ENCODE data around the gene EFNA5.

EFNA5 gene

DNA sequence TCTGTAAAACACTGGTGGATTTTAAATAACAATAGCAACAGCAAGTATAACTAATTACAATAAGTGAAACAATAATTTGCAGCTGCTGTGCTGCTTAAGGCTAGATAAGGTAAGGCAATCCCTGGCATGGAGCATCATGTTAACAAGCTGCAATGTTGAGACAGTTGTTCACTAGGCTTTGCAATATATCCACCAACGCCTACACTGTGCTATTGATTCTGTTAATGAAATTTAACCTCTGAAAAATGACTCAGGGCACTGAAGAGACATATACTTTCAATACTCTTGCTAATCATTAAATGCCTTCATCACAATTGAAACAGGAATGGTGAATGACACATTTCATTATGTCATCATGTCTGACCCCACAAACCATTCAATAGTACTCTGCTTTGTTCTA lies 255.0 kb downstream of the EFNA5 start:
- no peak for DNase-seq

DNA sequence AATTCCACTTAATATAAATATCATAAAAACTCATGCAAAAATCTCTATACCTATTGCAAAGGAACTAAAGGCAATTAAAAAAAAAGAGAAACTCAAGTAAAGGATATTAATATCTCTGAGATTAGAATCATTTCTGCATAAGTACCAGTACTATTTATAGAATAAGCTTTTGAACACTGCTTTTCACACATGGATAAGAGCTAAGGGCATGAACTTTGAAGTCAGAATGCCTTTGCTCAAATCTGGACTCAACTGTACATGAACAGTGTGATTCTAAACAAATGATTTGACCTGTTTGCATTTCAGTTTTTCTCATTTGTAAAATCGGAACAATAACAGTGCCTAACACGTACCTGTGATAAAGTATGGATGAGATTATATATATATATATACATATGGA lies 255.9 kb downstream of the EFNA5 start:
- DNase-seq = no peak

DNA sequence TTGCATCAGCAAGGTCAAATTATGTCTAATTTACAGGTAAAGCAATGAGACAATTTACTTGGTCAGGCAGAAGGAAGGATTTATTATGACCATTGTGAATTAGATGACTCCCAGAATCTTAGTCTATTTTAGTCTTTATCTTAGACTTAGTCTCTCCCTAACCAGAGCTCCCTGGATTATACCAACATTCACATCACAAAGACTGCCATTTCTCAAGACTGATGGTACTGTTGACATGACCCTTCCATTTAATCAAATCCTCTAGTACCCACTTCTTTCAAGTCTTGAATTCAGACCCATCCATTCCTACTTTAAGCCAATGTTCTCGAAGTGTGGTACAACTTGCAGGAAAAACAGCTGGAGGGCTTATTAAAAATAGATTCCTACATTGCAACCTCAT lies 257.0 kb downstream of the EFNA5 start:
- no peak for DNase-seq

DNA sequence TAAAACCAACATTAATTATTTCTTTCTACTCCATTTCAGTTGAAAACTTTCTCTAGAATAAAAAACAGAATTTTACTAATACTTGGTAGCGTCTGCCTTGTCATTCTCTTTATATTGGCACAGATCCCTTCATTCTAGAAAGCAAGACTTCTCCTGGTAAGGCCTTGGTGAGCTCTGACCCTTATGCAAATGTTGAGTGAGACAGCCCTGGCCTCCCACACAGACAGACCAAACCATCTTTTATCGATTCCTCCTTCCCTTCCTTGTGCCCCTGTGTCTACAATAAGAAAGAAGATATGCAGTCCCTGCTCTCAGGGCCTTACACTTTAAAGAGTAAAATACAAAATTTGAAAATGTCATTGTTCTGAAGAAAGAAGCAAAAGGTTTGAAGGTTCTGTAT lies 262.2 kb downstream of the EFNA5 start:
- DNase-seq = no peak

DNA sequence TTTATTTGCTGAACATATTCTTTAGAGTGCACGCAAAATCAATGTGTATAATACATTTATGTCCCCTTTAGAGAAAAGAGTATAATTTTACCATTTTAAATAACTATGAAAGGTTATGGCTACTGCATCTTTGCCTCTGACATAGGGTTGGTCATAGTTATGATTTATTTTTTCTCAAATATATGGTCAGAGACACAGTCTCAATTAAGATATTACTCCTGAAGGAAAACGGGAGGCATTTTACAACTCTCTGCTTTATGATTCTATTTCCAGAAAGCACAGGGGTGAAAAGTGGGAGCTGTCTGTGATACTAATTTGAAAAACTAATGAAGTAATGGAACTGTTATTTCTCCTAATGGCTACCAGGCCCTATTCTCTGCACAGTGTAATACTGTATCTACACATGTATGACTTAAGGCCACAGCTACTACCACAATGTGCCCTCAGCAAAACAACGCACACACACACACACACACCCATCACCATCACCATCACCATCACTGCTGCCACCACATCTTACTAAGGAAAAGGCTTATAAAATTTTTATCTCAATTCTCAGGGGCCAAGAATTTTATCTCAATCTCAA lies 262.9 kb downstream of the EFNA5 start:
- DNase-seq = no peak

DNA sequence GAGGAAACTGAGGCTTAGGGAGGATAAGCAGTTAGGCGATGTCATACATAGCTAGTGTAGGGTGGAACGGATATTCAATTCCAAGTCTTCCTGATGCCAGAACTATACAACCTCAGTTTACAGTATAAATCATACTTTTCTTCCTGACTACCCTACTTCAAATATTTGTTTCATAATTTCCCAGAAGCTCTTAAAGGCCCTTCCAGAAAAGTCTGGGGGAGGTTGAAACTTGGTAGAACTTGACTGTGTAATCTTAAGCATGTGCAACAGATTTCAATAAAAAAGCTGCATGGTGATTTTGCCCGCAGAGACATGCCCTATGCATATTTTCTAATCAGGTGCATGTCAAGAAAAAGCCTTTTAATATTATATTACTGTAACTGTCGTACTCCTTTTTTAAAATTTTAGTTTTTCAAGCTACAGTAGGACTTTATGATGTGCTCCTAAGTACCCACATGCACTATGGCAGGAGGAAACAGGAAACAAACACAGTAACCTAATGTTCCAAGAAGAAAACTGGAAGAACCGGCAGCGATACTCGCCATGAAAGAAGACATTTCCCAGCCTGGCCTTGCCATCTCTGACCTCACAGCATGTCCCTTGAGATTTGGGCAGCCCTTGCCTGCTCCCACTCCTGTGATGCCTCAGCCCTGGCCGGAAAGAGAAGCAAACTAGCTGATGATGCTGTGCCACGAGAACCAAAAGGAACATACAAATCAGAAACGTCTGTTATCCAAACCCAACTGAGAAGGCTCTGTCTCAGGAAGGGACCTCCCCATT lies 266.0 kb downstream of the EFNA5 start:
- no peak for DNase-seq

DNA sequence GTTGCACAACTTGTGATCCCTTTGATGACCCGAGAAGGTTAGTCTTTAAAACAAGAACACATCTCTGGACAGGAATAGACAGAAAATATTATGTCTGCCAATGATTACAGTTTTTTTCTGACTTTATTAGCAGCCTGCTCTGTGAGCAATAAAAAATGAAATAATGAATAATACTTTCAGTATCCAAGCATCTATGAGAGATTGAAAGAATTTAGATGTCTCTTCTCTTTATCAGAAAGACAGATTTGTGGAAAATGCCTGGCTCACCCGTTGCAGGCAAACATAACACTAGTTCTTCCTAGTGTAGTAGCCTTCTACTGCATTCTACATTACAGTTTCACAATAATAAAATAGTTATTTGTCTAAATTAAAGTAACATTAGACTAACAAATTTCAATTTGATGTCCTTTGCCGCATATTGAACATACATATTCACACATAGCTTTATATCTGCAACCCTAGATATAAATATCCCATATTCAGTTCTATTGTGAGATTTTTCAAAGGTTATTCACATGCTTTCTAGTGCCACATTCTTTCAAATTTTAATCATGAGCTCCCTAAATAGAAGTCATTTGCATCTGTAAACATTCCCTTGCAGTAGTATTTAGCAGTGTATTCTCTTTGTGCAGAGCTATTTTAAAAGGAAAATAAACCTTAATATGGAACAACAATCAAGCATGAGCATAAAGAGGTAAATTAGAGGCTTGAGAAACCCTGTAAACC lies 267.3 kb downstream of the EFNA5 start:
- no peak for DNase-seq

DNA sequence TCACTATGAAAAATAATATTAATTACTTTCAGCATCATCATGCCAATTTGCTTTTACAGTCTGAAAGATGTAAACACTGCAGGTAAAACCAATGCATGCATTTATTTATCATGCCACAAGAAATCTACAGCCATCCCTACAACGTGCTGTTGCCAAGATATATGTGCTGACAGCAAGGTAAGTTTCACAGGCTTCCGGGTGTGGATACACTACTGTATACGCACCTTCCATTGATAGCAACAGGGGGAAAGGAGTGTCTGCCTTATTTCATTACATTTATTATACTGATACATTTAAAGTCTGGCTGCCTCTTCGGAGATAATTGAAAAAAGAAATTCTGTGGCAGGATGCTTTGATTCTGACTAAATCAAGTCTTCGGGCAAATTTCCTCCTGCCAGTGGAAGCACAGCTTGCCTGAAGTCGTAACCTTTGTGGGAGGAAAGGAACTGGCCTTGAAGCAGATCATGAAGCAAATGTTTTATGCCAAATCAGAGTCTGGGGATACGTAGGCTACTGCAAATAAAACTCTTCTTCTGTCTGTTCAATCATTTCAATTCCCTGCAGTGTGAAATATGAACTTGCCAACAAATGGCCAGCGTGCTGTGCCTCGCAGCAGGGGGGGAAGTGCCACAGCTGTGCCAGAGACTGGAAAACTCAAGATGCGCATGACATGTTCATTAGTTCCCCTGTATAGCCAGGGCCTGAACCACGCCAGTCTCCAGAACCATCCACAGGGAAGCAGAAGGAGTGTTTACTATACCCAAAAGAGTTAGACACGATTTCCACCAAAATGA lies 268.1 kb downstream of the EFNA5 start:
- no peak for DNase-seq

DNA sequence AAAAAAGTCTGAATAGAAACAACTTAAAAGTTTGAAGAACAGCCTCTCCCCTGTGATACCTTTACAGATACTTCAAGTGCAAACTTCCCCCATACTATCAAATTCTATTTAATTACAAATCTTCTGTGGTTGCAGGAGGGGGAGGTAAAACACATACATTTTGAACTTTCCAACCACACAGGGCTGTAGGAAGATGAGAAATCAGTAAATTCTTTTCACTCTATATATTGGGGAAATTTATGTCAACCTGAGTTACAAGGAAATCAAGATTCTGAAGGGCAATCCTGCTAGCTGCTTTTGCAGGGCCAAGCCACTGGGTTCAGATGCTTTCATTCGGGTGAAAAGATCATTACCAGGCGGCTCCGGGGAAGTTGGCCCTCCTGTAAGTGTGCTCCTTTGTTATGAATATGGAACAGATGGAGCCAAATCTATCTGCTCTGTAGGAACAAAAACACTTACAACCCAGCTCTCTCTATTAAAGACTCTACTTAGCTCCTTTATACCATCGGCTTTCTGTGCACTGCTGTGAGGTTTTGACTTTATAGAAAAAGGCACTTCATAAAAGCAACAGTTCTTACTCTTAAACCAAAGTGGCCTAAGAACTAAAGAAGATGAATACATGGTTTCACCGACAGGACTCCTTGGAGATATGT lies 269.1 kb downstream of the EFNA5 start:
- no peak for DNase-seq

DNA sequence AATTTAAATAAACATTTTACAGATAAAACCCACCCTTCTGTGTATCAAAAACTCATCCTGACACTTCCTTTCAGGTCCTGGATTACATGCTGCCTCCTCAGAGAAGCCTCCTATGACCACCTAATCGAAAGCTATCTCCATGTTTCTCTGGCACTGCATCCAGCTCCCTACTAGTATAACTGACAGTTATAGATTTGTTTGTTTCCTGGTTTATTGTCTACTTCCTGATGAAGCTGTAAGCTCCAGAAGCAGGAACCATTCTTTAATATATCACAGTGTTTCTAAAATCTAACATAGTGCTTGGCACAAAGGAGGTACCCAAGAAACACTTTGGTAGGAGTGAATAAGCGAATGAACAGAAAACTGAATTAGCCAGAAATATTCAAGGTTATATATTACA lies 270.4 kb downstream of the EFNA5 start:
- no peak for DNase-seq

DNA sequence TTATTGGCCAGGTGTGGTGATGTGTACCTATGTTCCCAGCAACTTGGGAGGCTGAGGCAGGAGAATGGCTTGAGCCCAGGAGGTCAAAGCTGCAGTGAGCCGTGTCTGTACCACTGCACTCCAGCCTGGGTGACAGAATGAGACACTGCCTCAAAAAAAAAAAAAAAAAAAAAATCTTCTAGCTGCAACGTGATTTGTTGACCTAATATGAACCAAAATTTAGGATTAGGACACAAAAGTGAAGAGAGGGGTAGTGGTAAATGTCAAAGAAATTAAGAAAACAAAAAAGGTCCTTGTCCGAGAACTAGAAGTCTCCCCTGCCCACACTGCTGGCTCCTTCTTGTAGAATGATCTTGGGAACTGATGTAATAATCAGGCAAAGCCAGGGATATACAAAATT lies 272.0 kb downstream of the EFNA5 start:
- no peak for DNase-seq

DNA sequence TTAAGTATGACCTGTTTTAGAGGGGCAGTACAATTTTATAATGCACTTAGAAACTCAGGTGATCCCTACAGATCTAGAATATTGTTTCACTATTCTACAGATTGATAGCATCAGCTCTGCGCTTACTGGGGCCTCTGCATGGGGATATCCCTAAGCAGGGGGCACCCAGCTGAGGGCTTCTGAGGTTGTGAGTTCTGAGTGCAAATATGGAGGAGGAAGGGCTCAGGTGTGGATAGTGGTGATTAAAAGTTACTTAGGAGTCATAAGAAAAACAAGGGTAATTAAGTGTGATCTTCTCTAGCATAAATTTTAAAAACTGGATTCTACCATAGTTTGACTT lies 274.4 kb downstream of the EFNA5 start:
- DNase-seq = no peak

DNA sequence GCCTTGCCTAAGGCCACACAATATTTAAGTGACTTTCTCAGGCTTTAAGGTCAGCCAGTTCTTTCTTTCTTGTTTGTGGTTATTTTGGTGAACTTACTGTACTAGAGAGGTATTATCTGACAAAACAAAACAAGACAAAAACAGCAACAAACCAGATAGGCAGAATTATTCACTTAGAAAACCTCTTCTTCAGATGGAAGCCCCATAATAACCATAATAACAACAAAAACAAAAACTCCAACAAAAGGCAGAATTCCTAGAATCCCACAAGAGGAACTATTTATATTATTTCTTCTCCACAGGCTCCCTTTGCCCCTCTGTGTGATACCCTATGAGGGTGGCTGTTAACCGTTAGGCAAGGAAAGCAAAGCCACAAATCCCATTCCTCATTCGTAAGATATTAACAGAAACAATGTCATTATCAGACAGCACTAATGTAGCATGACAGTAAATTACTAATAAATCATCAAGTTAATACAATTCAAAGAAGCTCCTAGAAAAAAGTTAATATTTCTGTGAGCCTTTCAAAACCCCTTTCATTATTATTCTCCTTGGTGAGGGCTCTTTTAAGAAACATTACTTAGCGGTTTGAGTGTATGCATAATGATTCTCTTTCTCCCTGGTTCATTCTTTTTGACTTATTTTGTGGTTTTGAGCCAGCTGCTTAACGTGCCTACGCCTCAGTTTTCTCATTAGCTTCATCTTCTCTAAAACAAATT lies 274.9 kb downstream of the EFNA5 start:
- DNase-seq = no peak

DNA sequence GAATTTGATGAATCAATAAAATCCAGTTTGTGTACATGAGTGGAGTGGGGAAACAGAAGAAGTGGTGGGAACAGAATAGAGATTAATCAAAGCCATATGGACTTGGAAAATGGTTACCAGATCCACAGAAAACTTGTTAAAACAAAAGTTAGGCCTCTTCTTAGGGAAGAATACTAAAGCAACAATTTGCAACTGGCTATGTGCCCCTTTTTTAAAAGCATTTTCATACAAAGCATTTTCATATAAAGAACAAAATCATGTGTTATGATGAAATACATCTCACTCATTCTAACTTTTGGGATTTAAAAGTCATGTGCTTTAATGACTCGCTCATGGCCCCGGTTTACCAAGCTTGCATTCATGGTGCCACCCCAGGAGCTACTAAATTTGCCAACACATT lies 276.9 kb downstream of the EFNA5 start:
- DNase-seq = no peak

DNA sequence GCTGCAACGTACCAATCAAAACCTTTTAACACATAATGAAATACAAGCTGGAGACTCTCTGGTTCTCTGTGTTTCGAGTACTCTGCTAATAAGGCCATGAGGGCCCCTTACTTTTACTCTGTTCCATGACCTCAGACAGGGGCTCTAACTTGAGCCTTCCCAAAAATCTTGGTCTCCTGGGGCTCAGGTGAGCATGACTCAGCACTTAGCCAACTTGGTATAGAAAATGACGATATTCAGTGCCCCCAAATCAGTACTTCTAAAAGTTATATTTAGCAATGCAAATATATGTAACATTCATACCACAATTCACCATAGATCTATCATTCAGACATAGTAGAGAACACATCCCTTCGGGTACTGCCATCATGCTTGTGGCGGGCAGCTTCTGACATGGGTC lies 278.9 kb downstream of the EFNA5 start:
- no peak for DNase-seq

DNA sequence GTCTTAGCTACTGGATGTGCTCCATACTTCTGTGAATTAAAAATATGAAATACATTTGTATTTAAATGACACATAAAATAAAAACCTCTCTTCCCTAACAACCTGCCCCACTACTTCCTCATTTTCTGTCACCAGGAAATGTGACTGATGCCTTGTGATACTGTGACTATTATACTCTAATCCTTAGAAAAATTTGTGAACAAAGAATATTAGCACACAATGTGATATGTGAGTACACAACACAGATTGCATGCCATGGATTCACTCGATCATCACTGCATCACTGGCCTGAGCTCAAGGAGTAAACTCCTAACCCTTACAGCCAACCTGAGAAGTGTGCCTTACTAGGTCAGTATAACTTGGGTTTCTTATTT lies 281.0 kb downstream of the EFNA5 start:
- no peak for DNase-seq

DNA sequence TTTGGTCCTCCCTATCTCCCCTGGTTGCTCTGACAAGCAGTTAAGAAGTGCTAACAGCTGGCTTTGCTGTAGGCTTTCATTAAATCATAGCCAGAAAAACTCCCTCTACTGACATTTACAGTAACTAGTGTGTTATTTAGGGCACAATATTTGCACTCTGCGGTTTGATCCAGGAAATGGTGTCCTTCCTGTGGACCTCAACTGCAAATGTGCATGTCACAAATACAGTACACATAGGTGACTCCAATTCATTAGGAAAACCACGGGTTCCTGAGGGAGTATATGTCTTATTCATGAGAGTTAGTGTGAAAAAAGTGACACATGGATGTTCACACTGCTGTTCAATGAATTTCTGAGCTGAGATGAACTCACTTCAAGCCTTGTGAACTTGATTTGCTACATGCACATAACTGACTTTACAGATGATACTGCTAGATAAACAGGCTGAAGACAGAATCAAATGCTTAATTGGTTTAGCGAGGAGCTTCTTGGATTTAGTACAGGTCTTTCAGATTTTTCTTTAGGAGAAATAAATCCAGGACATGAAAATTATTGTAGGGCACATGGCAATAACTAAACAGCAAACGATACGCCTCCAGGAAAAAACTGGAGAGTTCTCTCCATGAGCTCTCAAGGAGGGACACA lies 281.5 kb downstream of the EFNA5 start:
- DNase-seq = no peak

DNA sequence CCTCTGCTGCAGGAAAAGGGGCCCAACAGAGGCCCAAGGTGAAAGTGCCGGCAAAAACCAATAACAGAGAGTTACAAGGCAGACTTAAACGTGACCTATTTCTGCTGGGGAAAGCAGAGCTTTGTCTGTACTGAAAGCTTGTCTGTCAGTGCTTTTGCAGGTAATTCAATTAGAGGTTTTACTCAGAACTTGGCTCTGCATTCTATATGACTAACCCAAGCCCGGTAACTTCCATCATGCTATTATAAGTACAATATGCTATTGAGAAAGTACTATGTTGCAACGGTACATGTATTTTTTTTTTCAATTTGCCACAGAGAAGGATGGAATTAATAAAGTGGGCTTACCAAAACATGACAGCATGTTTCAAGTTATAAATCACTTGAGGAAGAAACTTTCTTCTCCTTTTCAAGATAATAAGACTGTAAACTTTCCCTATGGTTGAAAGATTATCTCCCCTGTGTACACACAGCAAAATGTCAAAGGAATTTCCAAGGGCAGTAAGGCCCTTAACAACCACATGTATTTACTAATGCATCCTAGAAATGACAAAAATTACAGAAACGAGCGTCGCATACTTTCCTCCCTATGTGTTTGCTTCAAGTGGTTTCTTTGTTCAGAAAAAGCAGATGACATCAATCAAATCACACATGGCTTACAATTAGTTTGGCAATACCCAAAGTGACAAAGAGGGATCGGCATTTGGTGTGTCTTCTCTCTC lies 282.4 kb downstream of the EFNA5 start:
- no peak for DNase-seq

DNA sequence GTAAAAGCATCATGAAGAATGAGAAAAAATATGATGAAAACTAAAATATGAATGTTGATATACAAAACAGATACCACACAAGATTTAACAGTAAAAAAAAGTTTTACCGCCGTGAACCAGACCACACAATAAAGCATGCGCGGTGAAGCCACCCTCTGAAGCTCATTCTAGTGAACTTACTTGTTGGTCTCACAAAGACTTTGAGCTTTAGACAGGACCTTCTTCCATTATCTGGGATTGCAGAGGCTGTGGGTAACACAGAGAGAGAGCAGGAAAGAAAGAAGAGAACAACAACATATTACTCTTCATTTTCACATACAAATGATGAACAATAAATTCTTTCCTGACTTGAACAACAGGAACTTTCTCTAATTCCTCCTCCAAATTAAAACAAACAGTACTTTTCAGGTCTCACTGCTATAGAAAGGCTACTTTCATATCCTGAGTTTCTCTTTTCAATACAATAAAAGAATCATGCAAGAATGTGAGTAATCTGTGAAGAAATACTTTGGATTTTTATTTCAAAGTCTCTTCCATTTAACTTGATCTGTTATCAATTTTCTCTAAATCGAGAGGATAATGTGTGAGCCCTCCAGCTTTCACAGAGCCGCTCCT lies 283.1 kb downstream of the EFNA5 start:
- no peak for DNase-seq

DNA sequence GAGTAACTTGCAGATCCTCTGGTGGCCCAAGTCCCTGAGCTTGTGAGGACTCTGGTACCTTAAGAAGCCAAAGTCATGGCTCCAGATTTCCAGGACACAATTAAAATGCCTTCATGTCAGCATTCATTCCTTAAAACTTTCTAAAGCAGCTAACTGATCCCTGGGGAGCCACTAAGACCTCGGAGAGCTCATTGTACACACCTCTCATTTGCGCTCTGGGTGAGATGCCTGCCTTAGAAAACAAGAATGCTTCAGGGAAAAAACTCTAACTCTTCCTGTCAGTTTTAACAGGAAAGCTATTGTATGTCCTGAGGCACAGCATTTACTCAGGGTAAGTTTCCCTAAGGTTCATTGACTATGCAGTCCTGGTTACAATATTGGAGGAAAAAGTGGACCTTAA lies 285.0 kb downstream of the EFNA5 start:
- DNase-seq = no peak

DNA sequence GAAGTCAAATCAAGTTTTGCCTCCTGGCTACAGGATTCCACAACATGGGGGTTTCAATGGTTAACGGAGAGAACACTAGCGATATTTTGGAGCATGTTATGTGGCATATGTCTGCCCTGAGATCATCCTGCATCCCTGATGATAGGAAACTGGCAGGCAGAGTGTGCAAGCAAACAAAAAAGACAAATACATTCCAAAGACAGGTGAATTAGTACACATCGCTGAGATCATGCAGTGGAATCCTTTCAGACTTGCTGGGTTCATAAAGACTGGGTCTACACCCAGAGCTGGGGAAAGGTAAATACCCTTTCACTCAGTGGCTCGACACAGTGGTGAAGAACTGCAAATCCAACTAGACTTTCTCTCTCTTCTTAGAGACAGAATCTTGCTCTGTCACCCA lies 286.5 kb downstream of the EFNA5 start:
- no peak for DNase-seq

All from NCI-H1417 treated with DMSO at 0.1 percent for 48 hours (cell line).